Measurements from ENCODE around the gene INTS4. TPM values are rescaled to one million over a fixed set of nuclear protein-coding genes. Genes with fewer than 3 reads are reported as not detected.
"Not testable (repeated sequence)": the region's sequence is repeated elsewhere in the genome, so short reads cannot be mapped to it uniquely, and the experiment has no call there.

The INTS4 gene
- total and polyA plus RNA-seq, 2 donors (not counting 1 experiment from before 2014, with no cell fraction given): 46.1 to 78.9 TPM

DNA sequence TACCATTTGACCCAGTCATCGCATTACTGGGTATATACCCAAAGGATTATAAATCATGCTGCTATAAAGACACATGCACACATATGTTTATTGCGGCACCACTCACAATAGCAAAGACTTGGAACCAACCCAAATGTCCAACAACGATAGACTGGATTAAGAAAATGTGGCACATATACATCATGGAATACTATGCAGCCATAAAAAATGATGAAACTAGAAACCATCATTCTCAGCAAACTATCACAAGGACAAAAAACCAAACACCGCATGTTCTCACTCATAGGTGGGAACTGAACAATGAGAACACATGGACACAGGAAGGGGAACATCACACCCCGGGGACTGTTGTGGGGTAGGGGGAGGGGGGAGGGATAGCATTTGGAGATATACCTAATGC, 105.4 kb downstream of the INTS4 start:
- H2AFZ ChIP-seq (ENCODE audit: insufficient read depth, low read depth, low read length, poor library complexity, severe bottlenecking); intact Hi-C loops (cut with micrococcal nuclease); H3K79me2 ChIP-seq (ENCODE audit: control insufficient read depth, insufficient read depth, low read length); H3K27ac ChIP-seq (ENCODE audit: low read length in 2 of 2); H3K4me1 ChIP-seq (ENCODE audit: control insufficient read depth in 2 of 2, insufficient read depth in 2 of 2, low read length in 2 of 2); POLR2A ChIA-PET; ATAC-seq (ENCODE audit: low read depth); CTCF ChIA-PET; H3K4me2 ChIP-seq (replicated peaks; ENCODE audit: low read depth, low read length, poor library complexity, severe bottlenecking); H3K9me3 ChIP-seq (ENCODE audit: control extremely low read depth in 1 of 3, control insufficient read depth in 2 of 3, insufficient read depth in 1 of 3, low read length in 2 of 3); H3K27me3 ChIP-seq (replicated peaks in 1 of 4; ENCODE audit: control extremely low read depth in 1 of 4, control insufficient read depth in 3 of 4, insufficient read depth in 4 of 4, low read length in 3 of 4); H3K27ac Mint-ChIP-seq; H3K27me3 Mint-ChIP-seq; H3K9me3 Mint-ChIP-seq (ENCODE audit: insufficient read depth); H3K4me1 Mint-ChIP-seq; H3K4me3 ChIP-seq (ENCODE audit: control extremely low read depth in 1 of 5, extremely low read depth in 1 of 5, insufficient read depth in 1 of 5, low read depth in 2 of 5, low read length in 4 of 5); H3K4me3 Mint-ChIP-seq; H3K9ac ChIP-seq (ENCODE audit: low read length); DNase-seq; H4K20me1 ChIP-seq (ENCODE audit: control insufficient read depth, insufficient read depth, low read length, poor library complexity, severe bottlenecking): not testable (repeated sequence)
- H3K36me3 ChIP-seq (replicated peaks in 1 of 2; ENCODE audit: control extremely low read depth in 1 of 2, control insufficient read depth in 1 of 2, extremely low read depth in 1 of 2, insufficient read depth in 2 of 2, low read length in 1 of 2): peaks cover 4 to 29% of the 10 kb centered on the region in 2 experiments
- no CpG with 5 or more reads among the region's 5 CpGs for WGBS (ENCODE audit: insufficient coverage)

DNA sequence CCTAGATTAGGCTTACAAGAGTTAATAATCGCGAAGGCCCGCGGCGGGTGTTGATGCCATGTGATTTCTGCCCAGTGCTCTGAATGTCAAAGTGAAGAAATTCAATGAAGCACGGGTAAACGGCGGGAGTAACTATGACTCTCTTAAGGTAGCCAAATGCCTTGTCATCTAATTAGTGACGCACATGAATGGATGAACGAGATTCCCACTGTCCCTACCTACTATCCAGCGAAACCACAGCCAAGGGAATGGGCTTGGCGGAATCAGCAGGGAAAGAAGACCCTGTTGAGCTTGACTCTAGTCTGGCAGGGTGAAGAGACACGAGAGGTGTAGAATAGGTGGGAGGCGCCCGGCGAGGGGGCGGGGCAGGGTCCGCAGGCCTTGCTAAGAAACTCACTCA, 108.1 kb downstream of the INTS4 start:
- intact Hi-C loops (cut with micrococcal nuclease): no loop called here
- Mint-ChIP-seq H3K9me3 (ENCODE audit: insufficient read depth) (no peaks in the 10 kb centered on the region), H3K27me3 (no peaks in the 10 kb centered on the region), H3K4me3 (no peak overlapping the region), H3K4me1 (no peaks in the 10 kb centered on the region), H3K27ac (no peak overlapping the region)
- Histone ChIP-seq H3K4me3 (ENCODE audit: control extremely low read depth in 1 of 5, extremely low read depth in 1 of 5, insufficient read depth in 1 of 5, low read depth in 2 of 5, low read length in 4 of 5) (no peak overlapping the region), H3K79me2 (ENCODE audit: control insufficient read depth, insufficient read depth, low read length) (no peaks in the 10 kb centered on the region), H3K27me3 (replicated peaks in 1 of 4; ENCODE audit: control extremely low read depth in 1 of 4, control insufficient read depth in 3 of 4, insufficient read depth in 4 of 4, low read length in 3 of 4) (no peaks in the 10 kb centered on the region), H3K36me3 (replicated peaks in 1 of 2; ENCODE audit: control extremely low read depth in 1 of 2, control insufficient read depth in 1 of 2, extremely low read depth in 1 of 2, insufficient read depth in 2 of 2, low read length in 1 of 2) (peaks cover 10 to 48% of the 10 kb centered on the region in 2 experiments), H3K9me3 (ENCODE audit: control extremely low read depth in 1 of 3, control insufficient read depth in 2 of 3, insufficient read depth in 1 of 3, low read length in 2 of 3) (no peaks in the 10 kb centered on the region), H4K20me1 (ENCODE audit: control insufficient read depth, insufficient read depth, low read length, poor library complexity, severe bottlenecking) (no peaks in the 10 kb centered on the region), H2AFZ (ENCODE audit: insufficient read depth, low read depth, low read length, poor library complexity, severe bottlenecking) (no peak overlapping the region), H3K27ac (ENCODE audit: low read length in 2 of 2) (no peak overlapping the region), H3K9ac (ENCODE audit: low read length) (no peak overlapping the region), H3K4me1 (ENCODE audit: control insufficient read depth in 2 of 2, insufficient read depth in 2 of 2, low read length in 2 of 2) (no peaks in the 10 kb centered on the region), H3K4me2 (replicated peaks; ENCODE audit: low read depth, low read length, poor library complexity, severe bottlenecking) (no peak overlapping the region)
- 100% methylated on average over 8 of the region's 18 CpGs for WGBS (ENCODE audit: insufficient coverage)
- CTCF ChIA-PET: no interaction called here
- no peak for TF ChIP-seq EZH2 (IDR thresholded peaks at IDR 0.05; ENCODE audit: borderline replicate concordance, insufficient read depth, low read depth, low read length, poor library complexity, severe bottlenecking)
- TF ChIP-seq, protein P1, sequence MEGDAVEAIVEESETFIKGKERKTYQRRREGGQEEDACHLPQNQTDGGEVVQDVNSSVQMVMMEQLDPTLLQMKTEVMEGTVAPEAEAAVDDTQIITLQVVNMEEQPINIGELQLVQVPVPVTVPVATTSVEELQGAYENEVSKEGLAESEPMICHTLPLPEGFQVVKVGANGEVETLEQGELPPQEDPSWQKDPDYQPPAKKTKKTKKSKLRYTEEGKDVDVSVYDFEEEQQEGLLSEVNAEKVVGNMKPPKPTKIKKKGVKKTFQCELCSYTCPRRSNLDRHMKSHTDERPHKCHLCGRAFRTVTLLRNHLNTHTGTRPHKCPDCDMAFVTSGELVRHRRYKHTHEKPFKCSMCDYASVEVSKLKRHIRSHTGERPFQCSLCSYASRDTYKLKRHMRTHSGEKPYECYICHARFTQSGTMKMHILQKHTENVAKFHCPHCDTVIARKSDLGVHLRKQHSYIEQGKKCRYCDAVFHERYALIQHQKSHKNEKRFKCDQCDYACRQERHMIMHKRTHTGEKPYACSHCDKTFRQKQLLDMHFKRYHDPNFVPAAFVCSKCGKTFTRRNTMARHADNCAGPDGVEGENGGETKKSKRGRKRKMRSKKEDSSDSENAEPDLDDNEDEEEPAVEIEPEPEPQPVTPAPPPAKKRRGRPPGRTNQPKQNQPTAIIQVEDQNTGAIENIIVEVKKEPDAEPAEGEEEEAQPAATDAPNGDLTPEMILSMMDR (IDR thresholded peaks at IDR 0.05): no peak
- ATAC-seq (ENCODE audit: low read depth) (no peak), DNase-seq (no peak)
- POLR2A ChIA-PET: no interaction called here

Data from B cell (primary cell).